C4-2B (cell line): ENCODE results near the gene STAU1.
"Not testable (repeated sequence)": the region's sequence is repeated elsewhere in the genome, so short reads cannot be mapped to it uniquely, and the experiment has no call there.

ENCODE experiments used
- H3K27ac ChIP-seq: fragments of 450-650 bp; 2 replicates; pipeline ENCODE4 v1.5.1; 2017
- ZFX ChIP-seq: fragments of 450-650 bp; IDR thresholded peaks from 2 replicates; pipeline ENCODE4 v1.6.1; 2017
- TF ChIP-seq, protein P1 (sequence below): fragments of 450-650 bp; conservative IDR thresholded peaks from 2 replicates; pipeline ENCODE4 v1.5.1; 2017; ENCODE audit warnings: mild to moderate bottlenecking

Gene STAU1

GRCh38 chr20:49181265-49181877, 6.8 kb downstream of the STAU1 start:
- TF ChIP-seq, protein P1, sequence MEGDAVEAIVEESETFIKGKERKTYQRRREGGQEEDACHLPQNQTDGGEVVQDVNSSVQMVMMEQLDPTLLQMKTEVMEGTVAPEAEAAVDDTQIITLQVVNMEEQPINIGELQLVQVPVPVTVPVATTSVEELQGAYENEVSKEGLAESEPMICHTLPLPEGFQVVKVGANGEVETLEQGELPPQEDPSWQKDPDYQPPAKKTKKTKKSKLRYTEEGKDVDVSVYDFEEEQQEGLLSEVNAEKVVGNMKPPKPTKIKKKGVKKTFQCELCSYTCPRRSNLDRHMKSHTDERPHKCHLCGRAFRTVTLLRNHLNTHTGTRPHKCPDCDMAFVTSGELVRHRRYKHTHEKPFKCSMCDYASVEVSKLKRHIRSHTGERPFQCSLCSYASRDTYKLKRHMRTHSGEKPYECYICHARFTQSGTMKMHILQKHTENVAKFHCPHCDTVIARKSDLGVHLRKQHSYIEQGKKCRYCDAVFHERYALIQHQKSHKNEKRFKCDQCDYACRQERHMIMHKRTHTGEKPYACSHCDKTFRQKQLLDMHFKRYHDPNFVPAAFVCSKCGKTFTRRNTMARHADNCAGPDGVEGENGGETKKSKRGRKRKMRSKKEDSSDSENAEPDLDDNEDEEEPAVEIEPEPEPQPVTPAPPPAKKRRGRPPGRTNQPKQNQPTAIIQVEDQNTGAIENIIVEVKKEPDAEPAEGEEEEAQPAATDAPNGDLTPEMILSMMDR: no peak
- no peak for TF ChIP-seq ZFX
- no peak overlapping the region for H3K27ac ChIP-seq

GRCh38 chr20:49179368-49180277, 8.5 kb downstream of the STAU1 start:
- H3K27ac ChIP-seq: no peak overlapping the region
- TF ChIP-seq, protein P1: no peak
- TF ChIP-seq ZFX: no peak

- no peak overlapping the region for H3K27ac ChIP-seq
- no peak for TF ChIP-seq ZFX
- TF ChIP-seq, protein P1: no peak
Measured at GRCh38 chr20:49174183-49174582, 14.0 kb downstream of the STAU1 start.

DNA sequence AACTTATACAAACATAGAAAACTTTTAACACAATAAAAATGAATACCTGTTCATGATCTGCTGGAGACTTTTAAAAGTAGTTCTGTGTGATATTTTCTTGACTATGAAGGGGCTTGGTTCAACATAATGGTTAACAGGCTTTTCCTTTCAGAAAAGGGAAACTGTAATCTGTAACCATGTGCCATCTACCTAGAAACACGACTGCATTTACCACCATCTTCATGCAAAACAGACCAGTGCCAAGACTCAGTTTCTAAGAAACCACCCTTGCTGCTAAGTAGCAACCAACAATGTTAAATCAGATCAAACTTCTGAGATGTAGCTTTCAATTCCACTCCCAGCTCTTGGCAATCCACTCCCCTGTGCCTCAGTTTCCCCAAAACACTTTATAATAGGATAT, 15.7 kb downstream of the STAU1 start:
- H3K27ac ChIP-seq: no peak overlapping the region

DNA sequence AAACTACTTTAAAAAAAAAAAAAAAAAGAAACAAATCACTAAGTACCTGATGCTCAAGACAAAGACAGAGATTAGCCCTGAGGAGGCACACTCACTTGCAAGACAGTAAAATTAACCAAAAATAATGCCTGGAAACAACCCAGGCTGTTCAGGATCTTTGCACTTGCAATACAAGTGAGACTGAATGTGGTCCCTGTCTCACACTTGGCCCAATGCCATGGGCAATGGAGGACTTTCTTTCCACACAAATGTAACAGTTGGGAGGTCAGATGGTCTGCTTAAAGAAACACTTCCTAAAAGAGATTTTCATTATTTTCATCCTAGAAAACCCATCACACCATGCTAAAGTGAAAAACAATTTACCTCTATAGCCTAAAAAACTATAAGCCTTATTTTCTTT, 16.2 kb downstream of the STAU1 start:
- TF ChIP-seq ZFX: no peak
- H3K27ac ChIP-seq: no peak overlapping the region

More for the DNA sequence above, 15.7 kb downstream of the STAU1 start:
- TF ChIP-seq, protein P1: no peak
- TF ChIP-seq ZFX: no peak

GRCh38 chr20:49170714-49171113, 17.4 kb downstream of the STAU1 start:
- TF ChIP-seq, protein P1: no peak
- TF ChIP-seq ZFX: no peak
- H3K27ac ChIP-seq: no peak overlapping the region

- no peak overlapping the region for H3K27ac ChIP-seq
- TF ChIP-seq ZFX: no peak
Measured at GRCh38 chr20:49169547-49169946, 18.6 kb downstream of the STAU1 start.

DNA sequence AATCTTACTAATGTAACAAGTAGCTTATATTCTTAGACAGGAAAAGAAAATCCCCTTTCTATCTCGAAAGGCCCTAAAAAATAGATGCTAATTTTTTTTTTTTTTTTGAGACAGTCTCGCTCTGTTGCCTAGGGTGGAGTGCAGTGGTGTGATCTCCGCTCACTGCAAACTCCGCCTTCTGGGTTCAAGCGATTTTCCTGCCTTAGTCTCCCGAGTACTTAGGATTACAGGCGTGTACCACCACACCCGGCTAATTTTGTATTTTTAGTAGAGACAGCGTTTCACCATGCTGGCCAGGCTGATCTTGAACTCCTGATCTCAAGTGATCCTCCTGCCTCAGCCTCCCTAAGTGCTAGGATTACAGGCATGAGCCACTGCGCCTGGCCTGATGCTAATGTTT, 19.3 kb downstream of the STAU1 start:
- not testable (repeated sequence) for H3K27ac ChIP-seq
